NCI-H510A treated with DMSO at 0.1 percent for 48 hours (cell line): Measurements from ENCODE around the gene IKBKE.

Experiments
- DNase-seq: peaks from one replicate; lab custom pipeline; 2025; lab: John Stamatoyannopoulos, UW

Gene IKBKE

GRCh38 chr1:206512058-206512850, 42.0 kb downstream of the IKBKE start:
- DNase-seq = peak; percentile 57

GRCh38 chr1:206512851-206513180, 42.5 kb downstream of the IKBKE start:
- no peak for DNase-seq

- DNase-seq = no peak
Observed at GRCh38 chr1:206513312-206514111, 43.2 kb downstream of the IKBKE start.

- no peak for DNase-seq
Observed at GRCh38 chr1:206514813-206515387, 44.6 kb downstream of the IKBKE start.

GRCh38 chr1:206516728-206516990, 46.4 kb downstream of the IKBKE start:
- DNase-seq = no peak

- DNase-seq = no peak
Observed at GRCh38 chr1:206517784-206518183, 47.5 kb downstream of the IKBKE start.

- DNase-seq = no peak
Observed at GRCh38 chr1:206518206-206518605, 47.9 kb downstream of the IKBKE start.

GRCh38 chr1:206518743-206519142, 48.5 kb downstream of the IKBKE start:
- peak; percentile 23 for DNase-seq

GRCh38 chr1:206521127-206521526, 50.9 kb downstream of the IKBKE start:
- peak; percentile 91 for DNase-seq

GRCh38 chr1:206521694-206522402, 51.6 kb downstream of the IKBKE start:
- DNase-seq = peak; percentile 65

GRCh38 chr1:206524739-206525364, 54.6 kb downstream of the IKBKE start:
- DNase-seq = no peak

- DNase-seq = no peak
Observed at GRCh38 chr1:206526064-206526911, 56.0 kb downstream of the IKBKE start.

GRCh38 chr1:206529425-206529824, 59.1 kb downstream of the IKBKE start:
- DNase-seq = no peak

- DNase-seq = no peak
Observed at GRCh38 chr1:206532368-206532767, 62.1 kb downstream of the IKBKE start.

GRCh38 chr1:206534552-206534951, 64.3 kb downstream of the IKBKE start:
- DNase-seq = no peak

GRCh38 chr1:206535853-206536188, 65.5 kb downstream of the IKBKE start:
- DNase-seq = no peak

- DNase-seq = no peak
Observed at GRCh38 chr1:206537141-206537540, 66.9 kb downstream of the IKBKE start.

- DNase-seq = no peak
Observed at GRCh38 chr1:206538086-206538770, 68.0 kb downstream of the IKBKE start.

- DNase-seq = no peak
Observed at GRCh38 chr1:206538901-206539640, 68.8 kb downstream of the IKBKE start.
